A549 (cell line): ENCODE results near the gene FGGY. TPM values are rescaled to one million over a fixed set of nuclear protein-coding genes. Genes with fewer than 3 reads are reported as not detected.

Experiments
- ATAC-seq, 2 experiments: fragments of 200-7000 bp in 1 of 2; fragments of >200 bp in 1 of 2; cut with Nextera tagmentation in 1 of 2; cut with Tn5 transposase in 1 of 2; 3 replicates each; pipeline versions ENCODE4 v1.8.0 to v1.9.1; 2018 to 2020; ENCODE audit warnings: mild to moderate bottlenecking in 1 of 2, moderate library complexity in 1 of 2
- CTCF ChIA-PET: fragments of 300-600 bp; sonication (Branson Sonifier 250); formaldehyde crosslinking; extraction: SDS; loops from one replicate; lab custom pipeline; 2021; ENCODE audit warnings: antibody characterized with exemption, inconsistent platforms; lab: Yijun Ruan, JAX
- POLR2A ChIA-PET: fragments of 350-600 bp; formaldehyde crosslinking; extraction: SDS; loops from one replicate; lab custom pipeline; 2021; ENCODE audit warnings: antibody characterized with exemption, inconsistent platforms; lab: Yijun Ruan, JAX
- DNase-seq, 2 experiments: peaks; one replicate each; pipeline versions ENCODE4 v3.0.0 to v3.0.0-alpha.2; 2011 to 2016; ENCODE audit warnings: low read depth in 1 of 2, low spot score in 1 of 2
- FAIRE-seq: peaks from 2 replicates; lab custom pipeline; 2011; peaks lifted over from hg19 to GRCh38; lab: Jason Lieb, UNC
- H3K27ac ChIP-seq, 2 experiments: fragments of >200 bp; sonication (Bioruptor Twin); formaldehyde crosslinking; 3 replicates each; pipeline ENCODE4 v1.5.1; 2016 to 2017
- H3K4me1 ChIP-seq: fragments of >200 bp; sonication (Bioruptor Twin); formaldehyde crosslinking; 3 replicates; pipeline ENCODE4 v1.6.1; 2016
- H3K4me2 ChIP-seq: fragments of >200 bp; sonication (Bioruptor Twin); formaldehyde crosslinking; 3 replicates; pipeline ENCODE4 v1.6.1; 2016
- H3K4me3 ChIP-seq: fragments of >200 bp; sonication (Bioruptor Twin); formaldehyde crosslinking; 3 replicates; pipeline ENCODE4 v1.5.1; 2016
- H3K9me3 ChIP-seq: fragments of >200 bp; sonication (Bioruptor Twin); formaldehyde crosslinking; 3 replicates; pipeline ENCODE4 v1.6.1; 2016
- BCL3 ChIP-seq: fragments of >200 bp; sonication (Bioruptor Twin); formaldehyde crosslinking; IDR thresholded peaks from 3 replicates; pipeline ENCODE4 v1.6.1; 2016
- CBX8 ChIP-seq: fragments of 200-600 bp; sonication (generic); IDR thresholded peaks from 2 replicates; pipeline ENCODE4 v1.6.1; 2016
- CEBPB ChIP-seq, 2 experiments: fragments of >200 bp in 1 of 2; sonication (Bioruptor Twin) in 1 of 2; formaldehyde crosslinking in 1 of 2; IDR thresholded peaks; 2 replicates each; pipeline ENCODE4 v1.6.1; 2012 to 2016
- CHD4 ChIP-seq: fragments of 200-600 bp; sonication (generic); IDR thresholded peaks from 2 replicates; pipeline ENCODE4 v1.6.1; 2016; ENCODE audit warnings: antibody characterized with exemption, mild to moderate bottlenecking, borderline replicate concordance
- CTCF ChIP-seq: fragments of >200 bp; sonication (Bioruptor Twin); formaldehyde crosslinking; IDR thresholded peaks from 3 replicates; pipeline ENCODE4 v1.5.1; 2016
- ELK1 ChIP-seq: fragments of 150-350 bp; IDR thresholded peaks from 2 replicates; pipeline ENCODE4 v1.6.1; 2014; ENCODE audit warnings: low read depth, mild to moderate bottlenecking, low read length
- FOSL2 ChIP-seq, 2 experiments: fragments of 450-650 bp in 1 of 2; fragments of >200 bp in 1 of 2; sonication (Bioruptor Twin) in 1 of 2; formaldehyde crosslinking; IDR thresholded peaks; 2 replicates each; pipeline versions ENCODE4 v1.5.0 to v1.6.1; 2016 to 2020; ENCODE audit warnings: mild to moderate bottlenecking in 1 of 2, moderate library complexity in 1 of 2
- GATA3 ChIP-seq: IDR thresholded peaks from 2 replicates; pipeline ENCODE4 v1.6.1; 2012; ENCODE audit warnings: borderline replicate concordance
- HEYL ChIP-seq: fragments of 250-450 bp; sonication (Bioruptor Pico); IDR thresholded peaks from 2 replicates; pipeline ENCODE4 v1.8.0; 2021; ENCODE audit warnings: mild to moderate bottlenecking, moderate library complexity
- HOXB13 ChIP-seq: fragments of 250-450 bp; sonication (Bioruptor Pico); IDR thresholded peaks from 2 replicates; pipeline ENCODE4 v1.5.0; 2020; ENCODE audit warnings: low read depth, mild to moderate bottlenecking, moderate library complexity
- KDM1A ChIP-seq: fragments of 200-600 bp; sonication (generic); IDR thresholded peaks from 2 replicates; pipeline ENCODE4 v1.6.1; 2016; ENCODE audit warnings: low read depth, mild to moderate bottlenecking
- MAFK ChIP-seq: fragments of 450-650 bp; IDR thresholded peaks from 2 replicates; pipeline ENCODE4 v1.6.1; 2014; ENCODE audit not compliant: partially characterized antibody
- MAX ChIP-seq: IDR thresholded peaks from 2 replicates; pipeline ENCODE4 v1.6.1; 2012
- NFE2L2 ChIP-seq: fragments of 150-350 bp; conservative IDR thresholded peaks from 2 replicates; pipeline ENCODE4 v1.6.1; 2014; ENCODE audit warnings: low read length
- RARB ChIP-seq: fragments of 250-450 bp; sonication (Bioruptor Pico); IDR thresholded peaks from 2 replicates; pipeline ENCODE4 v1.8.0; 2021; ENCODE audit warnings: mild to moderate bottlenecking, moderate library complexity
- REST ChIP-seq: fragments of 200-600 bp; sonication (generic); IDR thresholded peaks from 2 replicates; pipeline ENCODE4 v1.6.1; 2016; ENCODE audit warnings: antibody characterized with exemption, mild to moderate bottlenecking, moderate library complexity
- TFCP2L1 ChIP-seq: fragments of 250-450 bp; sonication (Bioruptor Pico); IDR thresholded peaks from 2 replicates; pipeline ENCODE4 v1.5.0; 2021; ENCODE audit warnings: mild to moderate bottlenecking
- USF2 ChIP-seq: fragments of 450-650 bp; IDR thresholded peaks from 2 replicates; pipeline ENCODE4 v1.6.1; 2014; ENCODE audit warnings: antibody characterized with exemption
- WGBS: methylation state at CpG from one replicate; pipeline ENCODE4 v1.1.6; 2017; ENCODE audit errors: missing lambda C conversion rate; 5-methylcytosine and 5-hydroxymethylcytosine counted together
- polyA plus RNA-seq, 4 experiments: library from polyadenylated mRNA; depleted of rRNA in 3 of 4; stranded (reverse); fragments of >200 nt; fragmentation: RNase III in 1 of 4; extraction: RNeasy Plus Mini Kit Qiagen cat#74134 plus additional on column Dnase treatment in 1 of 4; gene quantifications; 2 replicates in 3 of 4; 3 replicates in 1 of 4; pipeline ENCODE4 v1.2.3, GENCODE V29; 2011 to 2017

The FGGY gene
- polyA plus RNA-seq, 2 of the 4 experiments (the other 2 are of a cell fraction), result 2.9 to 4.8 TPM

GRCh38 chr1:59671066-59671952, 374.4 kb downstream of the FGGY start:
- no peak overlapping the region for H3K4me2 ChIP-seq
- H3K4me3 ChIP-seq, result no peak overlapping the region
- H3K9me3 ChIP-seq, result no peaks in the 10 kb centered on the region; the same call in 1 of the 3 replicates
- ChIA-PET POLR2A (no interaction called here), CTCF (interaction anchor here (1.3 kb wide), 1 partner anchor 27 kb away, joined by 4 read pairs; no protein-coding TSS in a partner anchor)
- 91% methylated on average over 5 of the region's 5 CpGs for WGBS
- ATAC-seq (no peak), FAIRE-seq (no peak), DNase-seq (no peak)
- TF ChIP-seq CHD4, result no peak
- TF ChIP-seq ELK1, result no peak
- TF ChIP-seq MAFK, result no peak
- no peak overlapping the region for H3K27ac ChIP-seq
- H3K4me1 ChIP-seq, result no peaks in the 10 kb centered on the region; the same call in 2 of the 3 replicates

- no peaks in the 10 kb centered on the region; the same call in 2 of the 3 replicates for H3K4me1 ChIP-seq
- FAIRE-seq (no peak), ATAC-seq (no peak), DNase-seq (no peak)
- ChIA-PET POLR2A (no interaction called here), CTCF (no interaction called here)
- no peak overlapping the region for H3K4me3 ChIP-seq
- H3K4me2 ChIP-seq, result no peak overlapping the region
- TF ChIP-seq REST, result no peak
- no peak for TF ChIP-seq BCL3
- no peak for TF ChIP-seq CEBPB (IDR thresholded peaks at IDR 0.05)
- no peak for TF ChIP-seq TFCP2L1
- TF ChIP-seq GATA3, result no peak
- no peak for TF ChIP-seq CBX8
- no peak for TF ChIP-seq HEYL
- TF ChIP-seq KDM1A, result no peak
- no peak for TF ChIP-seq RARB (CRISPR knock-in tag)
- H3K9me3 ChIP-seq, result no peaks in the 10 kb centered on the region; the same call in 1 of the 3 replicates
- H3K27ac ChIP-seq, result no peak overlapping the region
- WGBS, result 94% methylated on average over 2 of the region's 4 CpGs
Observed at GRCh38 chr1:59671953-59672305, 375.0 kb downstream of the FGGY start.

GRCh38 chr1:59672851-59673572, 376.1 kb downstream of the FGGY start:
- no peak for TF ChIP-seq CTCF
- no peak for TF ChIP-seq HOXB13 (CRISPR knock-in tag)
- TF ChIP-seq NFE2L2, result no peak
- no peak for TF ChIP-seq FOSL2 (IDR thresholded peaks at IDR 0.05)
- TF ChIP-seq FOSL2 (CRISPR knock-in tag; IDR thresholded peaks at IDR 0.05), result peak; percentile 65
- peak; percentile 34; the same call in 1 of the 2 replicates for TF ChIP-seq GATA3
- TF ChIP-seq MAX, result peak; percentile 65
- no peak for TF ChIP-seq USF2
- Histone ChIP-seq H3K4me3 (no peak overlapping the region), H3K4me1 (peaks cover 1% of the 10 kb centered on the region; the same call in 1 of the 3 replicates), H3K4me2 (no peak overlapping the region), H3K9me3 (no peaks in the 10 kb centered on the region; the same call in 1 of the 3 replicates), H3K27ac (peak overlapping the region in 1 of 2 experiments; percentile 34; a peak in 2 of 6 replicates)
- WGBS, result 40% methylated on average over 7 of the region's 7 CpGs
- FAIRE-seq (no peak), DNase-seq (peak; percentile 2 to 44), ATAC-seq (peak; percentile 78 to 85; a peak in 5 of 6 replicates)
- CTCF ChIA-PET, result interaction anchor here (1.2 kb wide), 1 partner anchor 26 kb away, joined by 4 read pairs; no protein-coding TSS in a partner anchor
- POLR2A ChIA-PET, result no interaction called here
